Testis (tissue), 2 donors: ENCODE results near the gene HIGD1A.

Experiments
- POLR2A ChIP-seq: fragments of 450-650 bp; IDR thresholded peaks from one replicate; pipeline ENCODE4 v1.6.1; 2017; ENCODE audit warnings: antibody characterized with exemption, mild to moderate bottlenecking, moderate library complexity
- TF ChIP-seq, protein P1 (sequence below), 3 experiments: fragments of 450-650 bp in 2 of 3; fragments of 200-600 bp in 1 of 3; sonication (generic) in 1 of 3; IDR thresholded peaks; one replicate each; pipeline ENCODE4 v1.5.1; 2016 to 2019; ENCODE audit warnings: antibody characterized with exemption in 3 of 3, mild to moderate bottlenecking in 2 of 3, moderate library complexity in 1 of 3

DNA sequence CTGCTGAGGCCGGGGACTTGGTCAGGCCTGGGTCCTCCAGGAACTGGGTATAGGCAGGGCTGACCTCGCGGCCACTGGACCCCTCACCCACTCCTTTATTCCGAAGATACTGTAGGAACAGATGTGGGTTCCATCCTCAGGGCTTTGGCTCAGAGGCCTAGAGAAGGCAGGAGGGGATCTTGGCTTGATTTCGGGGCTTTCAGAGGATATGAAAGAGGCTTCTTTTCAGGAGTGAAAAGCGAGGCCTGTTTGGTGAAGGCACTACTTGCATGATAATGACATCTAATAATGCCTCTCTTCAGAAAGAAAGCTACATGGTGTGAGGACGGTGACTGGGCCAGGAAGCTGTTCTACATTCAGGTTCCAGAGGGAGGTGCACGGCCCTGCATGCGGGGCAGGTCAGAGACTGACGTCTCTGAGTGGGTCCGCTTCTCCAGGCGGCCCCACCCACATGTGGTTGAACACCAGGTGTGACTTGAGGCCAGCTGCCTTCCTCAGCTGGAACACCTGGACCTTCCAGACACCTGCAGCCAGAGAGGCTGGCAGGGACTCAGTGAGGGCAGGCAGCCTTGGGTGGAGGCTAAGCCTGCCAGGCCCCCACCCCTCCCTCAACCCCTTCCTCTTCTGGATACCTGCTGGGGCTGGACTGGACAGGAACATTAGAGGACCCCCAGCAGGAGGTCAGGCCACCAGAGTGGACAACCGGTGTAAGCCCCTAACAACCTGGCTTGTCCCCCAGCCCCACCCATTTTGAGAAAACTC is 70.6 kb downstream of the HIGD1A start:
- TF ChIP-seq, protein P1, sequence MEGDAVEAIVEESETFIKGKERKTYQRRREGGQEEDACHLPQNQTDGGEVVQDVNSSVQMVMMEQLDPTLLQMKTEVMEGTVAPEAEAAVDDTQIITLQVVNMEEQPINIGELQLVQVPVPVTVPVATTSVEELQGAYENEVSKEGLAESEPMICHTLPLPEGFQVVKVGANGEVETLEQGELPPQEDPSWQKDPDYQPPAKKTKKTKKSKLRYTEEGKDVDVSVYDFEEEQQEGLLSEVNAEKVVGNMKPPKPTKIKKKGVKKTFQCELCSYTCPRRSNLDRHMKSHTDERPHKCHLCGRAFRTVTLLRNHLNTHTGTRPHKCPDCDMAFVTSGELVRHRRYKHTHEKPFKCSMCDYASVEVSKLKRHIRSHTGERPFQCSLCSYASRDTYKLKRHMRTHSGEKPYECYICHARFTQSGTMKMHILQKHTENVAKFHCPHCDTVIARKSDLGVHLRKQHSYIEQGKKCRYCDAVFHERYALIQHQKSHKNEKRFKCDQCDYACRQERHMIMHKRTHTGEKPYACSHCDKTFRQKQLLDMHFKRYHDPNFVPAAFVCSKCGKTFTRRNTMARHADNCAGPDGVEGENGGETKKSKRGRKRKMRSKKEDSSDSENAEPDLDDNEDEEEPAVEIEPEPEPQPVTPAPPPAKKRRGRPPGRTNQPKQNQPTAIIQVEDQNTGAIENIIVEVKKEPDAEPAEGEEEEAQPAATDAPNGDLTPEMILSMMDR (IDR thresholded peaks at IDR 0.05): no peak
- no peak for TF ChIP-seq POLR2A
